Ovary (tissue), 9 donors: ENCODE data around the gene MYBL2. TPM values are rescaled to one million over a fixed set of nuclear protein-coding genes. Genes with fewer than 3 reads are reported as not detected.

Experiments used
- DNase-seq, 5 donors: peaks; one replicate each; pipeline ENCODE4 v3.0.0-alpha.2; 2019 to 2020
- H3K27ac ChIP-seq, 2 donors: fragments of 200-600 bp; one replicate each; pipeline versions ENCODE4 v1.5.1 to v1.8.0; 2019 to 2022
- H3K27me3 ChIP-seq: fragments of 200-600 bp; one replicate; pipeline ENCODE4 v1.8.0; 2022
- H3K36me3 ChIP-seq: fragments of 200-600 bp; sonication (generic); one replicate; pipeline ENCODE4 v1.5.1; 2019
- H3K4me1 ChIP-seq: one replicate; pipeline ENCODE4 v1.8.1; 2013; ENCODE audit warnings: mild to moderate bottlenecking, moderate library complexity; ENCODE audit not compliant: insufficient read depth
- H3K4me3 ChIP-seq: fragments of 200-600 bp; sonication (generic); one replicate; pipeline ENCODE4 v1.5.1; 2017
- H3K9me3 ChIP-seq, 2 donors: fragments of 200-600 bp in 1 of 2; sonication (generic) in 1 of 2; one replicate each; pipeline versions ENCODE4 v1.5.1 to v1.8.1; 2013 to 2019; ENCODE audit warnings: mild to moderate bottlenecking in 1 of 2, moderate library complexity in 1 of 2
- EP300 ChIP-seq: sonication (generic); formaldehyde crosslinking; IDR thresholded peaks from one replicate; pipeline ENCODE4 v1.6.1; 2017; ENCODE audit warnings: antibody characterized with exemption
- POLR2A ChIP-seq: fragments of 450-650 bp; IDR thresholded peaks from one replicate; pipeline ENCODE4 v1.6.1; 2017; ENCODE audit warnings: antibody characterized with exemption, mild to moderate bottlenecking, moderate library complexity
- WGBS, 3 donors: extraction: QIAGEN DNeasy Blood & Tissue Kit in 1 of 3; methylation state at CpG; one replicate each; pipeline versions ENCODE4 v1.1.5 to v1.1.7; 2013 to 2017; 5-methylcytosine and 5-hydroxymethylcytosine counted together
- intact Hi-C, 4 donors: fragments of 100-400 bp; cut with DNase I; formaldehyde crosslinking; loops; one replicate each; pipeline versions ENCODE4 v1.11.0 to v1.15.1; 2022 to 2023
- polyA plus RNA-seq, 2 donors: library from polyadenylated mRNA; stranded (reverse); fragments of 200-250 nt in 1 of 2; fragments of 350-450 nt in 1 of 2; fragmentation: Illumina TruSeq in 1 of 2; extraction: RNeasy Lipid Tissue Mini Kit (QIAGEN cat#74804) in 1 of 2; gene quantifications; one replicate each; pipeline ENCODE4 v1.2.3, GENCODE V29; 2013 to 2014
- total RNA-seq, 7 donors: library from RNA; depleted of rRNA in 2 of 7; stranded (reverse); fragments of >200 nt in 2 of 7; fragmentation: NEBNext Ultra II Directional in 3 of 7; extraction: Animal tissue kit (Norgen Biotek cat#: 25700) in 3 of 7; gene quantifications; one replicate each; pipeline versions ENCODE4 v1.1.0 to v1.2.4, GENCODE V29; 2016 to 2023
- TF ChIP-seq, protein P1 (sequence below), 3 donors: fragments of 450-650 bp in 2 of 3; fragments of 200-600 bp in 1 of 3; IDR thresholded peaks; one replicate each; pipeline versions ENCODE4 v1.5.1 to v1.8.0; 2016 to 2022; ENCODE audit warnings: antibody characterized with exemption in 3 of 3, mild to moderate bottlenecking in 1 of 3
- donor health status: DM: no; HTN: no; CAD: no; lungs with moderate emphysema.
- donor health status: DM: no; HTN: no; CAD: no.
- donor health status: Bipolar disorder and iron deficiency.
- donor health status: DM: yes; HTN: yes; CAD: no.
- donor health status: DM: no; HTN: no; CAD: no.
- donor health status: DM: yes; HTN: yes; CAD: no.

Gene MYBL2
- total and polyA plus RNA-seq, 9 donors, result 0.11 to 1.6 (median 0.87) TPM; not detected in 3

DNA sequence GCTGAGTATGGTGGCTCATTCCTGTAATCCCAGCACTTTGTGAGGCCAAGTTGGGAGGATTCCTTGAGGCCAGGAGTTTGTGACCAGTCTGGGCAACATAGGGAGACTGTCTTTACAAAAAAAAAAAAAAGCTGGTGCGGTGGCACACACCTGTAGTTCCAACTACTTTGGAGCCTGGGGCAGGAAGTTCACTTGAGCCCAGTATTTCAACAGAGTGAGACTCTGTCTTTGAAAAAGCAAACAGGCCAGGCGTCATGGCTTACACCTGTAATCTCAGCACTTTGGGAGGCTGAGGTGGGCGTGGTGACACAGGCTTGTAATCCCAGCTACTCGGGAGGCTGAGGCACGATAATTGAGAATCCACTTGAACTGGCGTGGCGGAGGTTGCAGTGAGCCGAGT is 28.7 kb downstream of the MYBL2 start:
- intact Hi-C loops, result no loop called here

DNA sequence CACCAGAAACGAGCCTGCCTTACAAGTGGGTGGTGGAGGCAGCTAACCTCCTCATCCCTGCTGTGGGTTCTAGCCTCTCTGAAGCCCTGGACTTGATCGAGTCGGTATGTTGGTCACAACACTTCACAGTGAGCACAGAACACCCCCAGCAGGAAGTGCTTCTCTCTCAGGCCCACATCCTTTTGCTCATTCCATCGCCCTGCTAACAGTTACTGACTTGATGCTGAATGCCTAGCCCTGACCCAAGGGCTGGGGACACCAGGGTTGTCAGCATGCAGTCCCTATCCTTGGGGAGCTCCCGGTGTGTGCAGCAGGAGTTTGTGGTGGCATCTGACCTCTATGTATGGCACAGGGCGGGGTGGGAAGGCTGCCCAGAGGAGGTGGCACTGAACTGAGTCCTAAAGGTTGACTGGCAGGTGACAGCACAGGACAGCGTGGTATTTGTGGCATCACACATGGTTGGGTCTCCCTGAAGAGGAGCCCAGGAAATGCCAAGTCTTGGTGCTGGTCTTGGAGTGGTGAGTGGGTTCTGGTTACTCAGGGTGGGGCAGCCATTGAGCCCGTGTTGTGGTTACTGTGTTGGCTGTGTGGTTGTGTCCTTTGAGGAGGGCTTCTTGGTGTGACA is 33.1 kb downstream of the MYBL2 start:
- intact Hi-C loops, result no loop called here
- H3K27ac ChIP-seq, result no peak overlapping the region
- H3K4me1 ChIP-seq, result no peaks in the 10 kb centered on the region
- no peaks in the 10 kb centered on the region for H3K27me3 ChIP-seq
- H3K9me3 ChIP-seq, result no peaks in the 10 kb centered on the region
- WGBS, 3 donors, result 92 to 98% (median 94%) methylated on average over 8 of the region's 8 CpGs
- no peak for DNase-seq
- no peak overlapping the region for H3K4me3 ChIP-seq
- TF ChIP-seq EP300 (no peak), POLR2A (no peak)
- TF ChIP-seq, protein P1, sequence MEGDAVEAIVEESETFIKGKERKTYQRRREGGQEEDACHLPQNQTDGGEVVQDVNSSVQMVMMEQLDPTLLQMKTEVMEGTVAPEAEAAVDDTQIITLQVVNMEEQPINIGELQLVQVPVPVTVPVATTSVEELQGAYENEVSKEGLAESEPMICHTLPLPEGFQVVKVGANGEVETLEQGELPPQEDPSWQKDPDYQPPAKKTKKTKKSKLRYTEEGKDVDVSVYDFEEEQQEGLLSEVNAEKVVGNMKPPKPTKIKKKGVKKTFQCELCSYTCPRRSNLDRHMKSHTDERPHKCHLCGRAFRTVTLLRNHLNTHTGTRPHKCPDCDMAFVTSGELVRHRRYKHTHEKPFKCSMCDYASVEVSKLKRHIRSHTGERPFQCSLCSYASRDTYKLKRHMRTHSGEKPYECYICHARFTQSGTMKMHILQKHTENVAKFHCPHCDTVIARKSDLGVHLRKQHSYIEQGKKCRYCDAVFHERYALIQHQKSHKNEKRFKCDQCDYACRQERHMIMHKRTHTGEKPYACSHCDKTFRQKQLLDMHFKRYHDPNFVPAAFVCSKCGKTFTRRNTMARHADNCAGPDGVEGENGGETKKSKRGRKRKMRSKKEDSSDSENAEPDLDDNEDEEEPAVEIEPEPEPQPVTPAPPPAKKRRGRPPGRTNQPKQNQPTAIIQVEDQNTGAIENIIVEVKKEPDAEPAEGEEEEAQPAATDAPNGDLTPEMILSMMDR (IDR thresholded peaks at IDR 0.05), result no peak
- no peaks in the 10 kb centered on the region for H3K36me3 ChIP-seq

More for the DNA sequence above, 28.7 kb downstream of the MYBL2 start:
- Histone ChIP-seq H3K9me3 (no peaks in the 10 kb centered on the region), H3K4me3 (no peak overlapping the region), H3K36me3 (no peaks in the 10 kb centered on the region), H3K27me3 (no peaks in the 10 kb centered on the region), H3K4me1 (no peaks in the 10 kb centered on the region), H3K27ac (no peak overlapping the region)
- no peak for TF ChIP-seq EP300
- no peak for TF ChIP-seq POLR2A
- TF ChIP-seq, protein P1 (IDR thresholded peaks at IDR 0.05), result no peak
- WGBS, 3 donors, result 92 to 95% (median 93%) methylated on average over 8 of the region's 8 CpGs
- DNase-seq, result no peak

DNA sequence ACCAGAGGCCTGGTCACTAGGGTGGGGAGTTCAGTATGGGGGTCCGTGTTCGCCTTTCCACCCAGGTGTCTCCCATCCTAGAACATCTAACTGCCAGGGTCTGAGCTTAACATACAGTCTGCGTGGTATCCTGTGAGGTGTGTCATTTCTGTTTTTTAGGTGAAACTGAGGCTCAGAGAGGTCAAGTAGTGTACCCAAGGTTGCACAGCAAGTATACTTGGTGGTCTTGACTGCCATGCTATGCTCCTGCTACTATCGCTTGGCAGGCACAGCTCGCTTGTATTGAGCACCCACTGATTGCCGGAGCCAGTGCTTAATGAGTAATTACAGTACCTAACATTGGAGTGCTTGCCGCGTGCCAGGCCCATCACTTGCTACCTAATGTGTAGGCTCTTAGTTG is 33.7 kb downstream of the MYBL2 start:
- H3K27ac ChIP-seq, result no peak overlapping the region
- H3K4me3 ChIP-seq, result no peak overlapping the region
- intact Hi-C loops, result no loop called here
- H3K4me1 ChIP-seq, result no peaks in the 10 kb centered on the region
- no peaks in the 10 kb centered on the region for H3K36me3 ChIP-seq
- no peaks in the 10 kb centered on the region for H3K9me3 ChIP-seq
- WGBS, 3 donors, result 97 to 99% (median 99%) methylated on average over 8 of the region's 8 CpGs
- TF ChIP-seq, protein P1 (IDR thresholded peaks at IDR 0.05), result no peak
- TF ChIP-seq POLR2A, result no peak
- no peak for TF ChIP-seq EP300
- no peaks in the 10 kb centered on the region for H3K27me3 ChIP-seq
- DNase-seq, result no peak

DNA sequence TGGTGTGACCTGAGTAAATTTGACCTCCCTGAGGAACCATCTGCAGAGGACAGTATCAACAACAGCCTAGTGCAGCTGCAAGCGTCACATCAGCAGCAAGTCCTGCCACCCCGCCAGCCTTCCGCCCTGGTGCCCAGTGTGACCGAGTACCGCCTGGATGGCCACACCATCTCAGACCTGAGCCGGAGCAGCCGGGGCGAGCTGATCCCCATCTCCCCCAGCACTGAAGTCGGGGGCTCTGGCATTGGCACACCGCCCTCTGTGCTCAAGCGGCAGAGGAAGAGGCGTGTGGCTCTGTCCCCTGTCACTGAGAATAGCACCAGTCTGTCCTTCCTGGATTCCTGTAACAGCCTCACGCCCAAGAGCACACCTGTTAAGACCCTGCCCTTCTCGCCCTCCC is 35.6 kb downstream of the MYBL2 start:
- DNase-seq, result no peak
- no peaks in the 10 kb centered on the region for H3K4me1 ChIP-seq
- no peak overlapping the region for H3K4me3 ChIP-seq
- H3K36me3 ChIP-seq, result no peaks in the 10 kb centered on the region
- intact Hi-C loops, result no loop called here
- H3K27ac ChIP-seq, result no peak overlapping the region
- no peaks in the 10 kb centered on the region for H3K27me3 ChIP-seq
- no peaks in the 10 kb centered on the region for H3K9me3 ChIP-seq
- 95 to 97% (median 96%) methylated on average over 14 of the region's 14 CpGs for WGBS, 3 donors
- TF ChIP-seq POLR2A, result no peak
- TF ChIP-seq, protein P1 (IDR thresholded peaks at IDR 0.05), result no peak
- no peak for TF ChIP-seq EP300
